ENCODE measurements around the gene CLDN24. TPM values are rescaled to one million over a fixed set of nuclear protein-coding genes. Genes with fewer than 3 reads are reported as not detected.

Gene CLDN24
- total and polyA plus RNA-seq, 2 donors (not counting 3 experiments of a cell fraction or from before 2014, with no cell fraction given): not detected

DNA sequence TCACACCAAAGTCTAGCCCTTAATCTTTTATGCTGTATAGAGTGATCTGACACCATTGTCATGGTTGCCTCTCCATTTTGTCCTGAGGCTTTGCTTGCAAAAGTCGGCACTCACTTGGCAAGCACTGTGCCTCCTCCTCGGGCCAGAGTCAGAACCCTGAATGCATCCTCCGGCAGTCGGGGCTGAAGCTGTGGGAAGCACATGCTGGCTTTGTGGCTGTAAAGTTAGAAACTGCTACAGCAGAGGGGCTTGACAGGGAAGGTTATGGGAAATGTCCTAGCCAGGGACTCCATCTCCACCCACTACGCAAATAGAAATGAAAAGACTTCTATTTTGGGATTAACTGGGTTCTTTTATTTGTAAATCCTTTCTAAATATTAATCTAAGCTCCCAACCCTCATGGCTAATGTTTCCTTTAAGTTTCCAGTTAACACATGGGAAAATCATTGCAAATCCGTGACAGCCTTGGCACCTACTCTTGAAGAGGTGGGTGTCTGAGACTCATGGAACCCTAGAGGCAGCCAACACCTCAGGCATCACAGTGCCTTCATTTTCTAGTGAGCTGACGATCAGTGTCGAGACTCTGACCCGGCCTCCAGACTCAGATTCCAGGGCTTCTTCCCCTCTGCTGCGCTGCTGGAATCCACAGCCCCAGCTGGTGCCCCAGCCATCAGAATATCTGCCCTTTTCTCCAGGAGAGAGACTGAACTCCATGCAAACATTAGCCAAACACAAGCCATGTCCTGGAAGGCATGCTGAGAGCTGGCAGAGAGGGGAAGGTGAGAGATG, 7.9 kb upstream of the CLDN24 start:
- ChIA-PET POLR2A (no interaction called here), CTCF (no interaction called here)
- Histone ChIP-seq H3K27ac (ENCODE audit: insufficient read depth, low read depth, low read length) (no peak overlapping the region), H3K9ac (replicated peaks; ENCODE audit: extremely low read depth, insufficient read depth, low read length) (no peak overlapping the region), H2AFZ (ENCODE audit: low read depth, low read length) (no peak overlapping the region), H3K4me2 (ENCODE audit: insufficient read depth, low read length) (no peak overlapping the region), H3K79me2 (ENCODE audit: control insufficient read depth, insufficient read depth, low read length) (no peaks in the 10 kb centered on the region), H3K4me3 (replicated peaks in 1 of 3; ENCODE audit: insufficient read depth in 1 of 3, low read depth in 1 of 3, low read length in 3 of 3) (no peak overlapping the region), H3K36me3 (ENCODE audit: control insufficient read depth in 2 of 2, extremely low read depth in 1 of 2, insufficient read depth in 2 of 2, low read length in 2 of 2) (no peaks in the 10 kb centered on the region), H3K9me1 (replicated peaks; ENCODE audit: control insufficient read depth, extremely low read depth, insufficient read depth, low read length) (no peaks in the 10 kb centered on the region), H3K9me3 (replicated peaks; ENCODE audit: control insufficient read depth, insufficient read depth, low read length) (no peaks in the 10 kb centered on the region), H3K4me1 (ENCODE audit: control insufficient read depth, extremely low read depth, insufficient read depth, low read length) (peaks cover 21% of the 10 kb centered on the region), H3K27me3 (ENCODE audit: control insufficient read depth in 2 of 2, insufficient read depth in 2 of 2, low read length in 2 of 2) (no peaks in the 10 kb centered on the region), H4K20me1 (replicated peaks; ENCODE audit: control insufficient read depth, extremely low read depth, insufficient read depth, low read length) (no peaks in the 10 kb centered on the region)
- FAIRE-seq (no peak), DNase-seq (ENCODE audit: low read depth, low spot score) (no peak)
- TF ChIP-seq JUN (IDR thresholded peaks at IDR 0.05; ENCODE audit: borderline replicate concordance, insufficient read depth, insufficient read length, low read depth) (no peak), MYC (IDR thresholded peaks at IDR 0.05; ENCODE audit: low read depth, low read length) (no peak), FOS (IDR thresholded peaks at IDR 0.05; ENCODE audit: borderline replicate concordance, insufficient read depth, low read length) (no peak), GATA2 (IDR thresholded peaks at IDR 0.05; ENCODE audit: insufficient read depth, insufficient read length, low read depth, low read length) (no peak), POLR2A (IDR thresholded peaks at IDR 0.05; ENCODE audit: low read depth, low read length) (no peak), EZH2 (IDR thresholded peaks at IDR 0.05; ENCODE audit: borderline replicate concordance, low read depth, low read length, severe bottlenecking) (no peak), MAX (IDR thresholded peaks at IDR 0.05; ENCODE audit: insufficient read depth, insufficient read length) (no peak), CTCF (IDR thresholded peaks at IDR 0.05; ENCODE audit: extremely low read depth in 1 of 2, insufficient read depth in 1 of 2, low read depth in 1 of 2, low read length in 2 of 2) (no peak), POLR2AphosphoS5 (IDR thresholded peaks at IDR 0.05; ENCODE audit: insufficient read depth, low read depth, low read length) (no peak)
- dilution Hi-C loops (cut with MboI; ENCODE audit: extremely low pct_ligation_motif_present, low sequenced_read_pairs): no loop called here
- BruUV-seq (replicated peaks): no TSS peak
- intact Hi-C loops (cut with micrococcal nuclease): no loop called here
